Thyroid gland (tissue), 4 donors: Measurements from ENCODE around the gene MYL5.

ENCODE experiments used
- POLR2A ChIP-seq, 2 donors: fragments of 450-650 bp; IDR thresholded peaks; one replicate each; pipeline ENCODE4 v1.6.1; 2017; ENCODE audit warnings: antibody characterized with exemption in 2 of 2, mild to moderate bottlenecking in 2 of 2, moderate library complexity in 1 of 2
- TF ChIP-seq, protein P1 (sequence below), 6 experiments: fragments of 200-600 bp in 3 of 6; fragments of 450-650 bp in 3 of 6; sonication (generic) in 3 of 6; IDR thresholded peaks; one replicate each; pipeline ENCODE4 v1.5.1; 2016 to 2019; ENCODE audit warnings: antibody characterized with exemption in 6 of 6, mild to moderate bottlenecking in 2 of 6, inconsistent platforms in 1 of 6, moderate library complexity in 1 of 6

GRCh38 chr4:678331-679103 lies 4.2 kb downstream of the MYL5 start:
- TF ChIP-seq, protein P1, sequence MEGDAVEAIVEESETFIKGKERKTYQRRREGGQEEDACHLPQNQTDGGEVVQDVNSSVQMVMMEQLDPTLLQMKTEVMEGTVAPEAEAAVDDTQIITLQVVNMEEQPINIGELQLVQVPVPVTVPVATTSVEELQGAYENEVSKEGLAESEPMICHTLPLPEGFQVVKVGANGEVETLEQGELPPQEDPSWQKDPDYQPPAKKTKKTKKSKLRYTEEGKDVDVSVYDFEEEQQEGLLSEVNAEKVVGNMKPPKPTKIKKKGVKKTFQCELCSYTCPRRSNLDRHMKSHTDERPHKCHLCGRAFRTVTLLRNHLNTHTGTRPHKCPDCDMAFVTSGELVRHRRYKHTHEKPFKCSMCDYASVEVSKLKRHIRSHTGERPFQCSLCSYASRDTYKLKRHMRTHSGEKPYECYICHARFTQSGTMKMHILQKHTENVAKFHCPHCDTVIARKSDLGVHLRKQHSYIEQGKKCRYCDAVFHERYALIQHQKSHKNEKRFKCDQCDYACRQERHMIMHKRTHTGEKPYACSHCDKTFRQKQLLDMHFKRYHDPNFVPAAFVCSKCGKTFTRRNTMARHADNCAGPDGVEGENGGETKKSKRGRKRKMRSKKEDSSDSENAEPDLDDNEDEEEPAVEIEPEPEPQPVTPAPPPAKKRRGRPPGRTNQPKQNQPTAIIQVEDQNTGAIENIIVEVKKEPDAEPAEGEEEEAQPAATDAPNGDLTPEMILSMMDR (IDR thresholded peaks at IDR 0.05): no peak
- no peak for TF ChIP-seq POLR2A (IDR thresholded peaks at IDR 0.05)
